ENCODE results near the gene SRCIN1. TPM values are rescaled to one million over a fixed set of nuclear protein-coding genes. Genes with fewer than 3 reads are reported as not detected.
"Not testable (repeated sequence)": the region's sequence is repeated elsewhere in the genome, so short reads cannot be mapped to it uniquely, and the experiment has no call there.

Gene SRCIN1
- total RNA-seq, 4 donors from 2014 or later, result 1.2 to 2.7 (median 2.3) TPM

DNA sequence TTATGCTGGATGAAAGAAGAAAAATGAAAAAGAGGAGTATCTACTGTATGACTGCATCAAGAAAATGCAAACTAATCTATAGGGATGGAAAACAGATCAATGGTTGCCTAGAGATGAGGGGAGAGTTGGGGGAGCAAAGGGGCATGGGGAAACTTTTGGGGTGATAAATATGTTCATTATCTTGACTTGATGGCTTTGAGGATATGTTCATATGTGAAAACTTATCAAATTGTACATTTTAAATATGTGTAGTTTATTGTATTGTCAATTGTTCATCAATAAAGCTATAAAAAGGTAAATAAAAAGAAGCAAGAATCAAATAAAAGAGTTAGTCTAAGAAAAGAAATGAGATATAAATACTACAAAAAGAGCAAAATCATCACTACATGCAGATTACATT is 19.7 kb upstream of the SRCIN1 start:
- Histone ChIP-seq H3K4me3 (no peak overlapping the region), H3K36me3 (no peaks in the 10 kb centered on the region), H3K27ac (replicated peaks in 1 of 4) (no peak overlapping the region), H3K27me3 (peaks cover 0 to 31% (median 3%) of the 10 kb centered on the region in 4 donors), H3K4me1 (no peaks in the 10 kb centered on the region), H3K9me3 (no peaks in the 10 kb centered on the region)
- TF ChIP-seq EP300 (IDR thresholded peaks at IDR 0.05), result no peak
- TF ChIP-seq CTCF (IDR thresholded peaks at IDR 0.05), result no peak
- DNase-seq (ENCODE audit: extremely low spot score), result no peak
- intact Hi-C loops (cut with DNase I), result no loop called here

DNA sequence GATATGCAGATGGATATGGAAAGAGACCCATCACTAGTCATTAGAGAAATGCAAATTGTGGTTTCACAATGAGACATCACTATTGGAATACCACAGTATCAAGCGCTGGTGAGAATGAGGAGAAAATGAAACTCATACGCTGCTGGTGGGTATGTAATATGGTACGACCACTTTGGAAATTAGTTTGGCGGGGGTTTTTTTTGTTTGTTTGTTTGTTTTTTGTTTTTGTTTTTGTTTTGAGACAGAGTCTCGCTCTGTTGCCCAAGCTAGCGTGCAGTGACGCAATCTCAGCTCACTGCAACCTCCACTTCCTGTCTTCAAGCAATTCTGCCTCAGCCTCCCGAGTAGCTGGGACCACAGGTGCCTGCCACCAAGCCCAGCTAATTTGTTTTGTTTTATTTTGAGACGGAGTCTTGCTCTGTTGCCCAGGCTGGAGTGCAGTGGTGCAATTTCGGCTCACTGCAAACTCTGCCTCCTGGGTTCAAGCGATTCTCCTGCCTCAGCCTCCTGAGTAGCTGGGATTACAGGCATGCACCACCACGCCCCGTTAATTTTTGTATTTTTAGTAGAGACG is 19.1 kb upstream of the SRCIN1 start:
- DNase-seq (ENCODE audit: extremely low spot score); H3K4me1 ChIP-seq; H3K27ac ChIP-seq (replicated peaks in 1 of 4); intact Hi-C loops (cut with DNase I); H3K36me3 ChIP-seq; H3K9me3 ChIP-seq; H3K4me3 ChIP-seq: not testable (repeated sequence)
- H3K27me3 ChIP-seq, result peaks cover 0 to 38% (median 3%) of the 10 kb centered on the region in 4 donors
- 80% methylated on average over 14 of the region's 14 CpGs for WGBS

DNA sequence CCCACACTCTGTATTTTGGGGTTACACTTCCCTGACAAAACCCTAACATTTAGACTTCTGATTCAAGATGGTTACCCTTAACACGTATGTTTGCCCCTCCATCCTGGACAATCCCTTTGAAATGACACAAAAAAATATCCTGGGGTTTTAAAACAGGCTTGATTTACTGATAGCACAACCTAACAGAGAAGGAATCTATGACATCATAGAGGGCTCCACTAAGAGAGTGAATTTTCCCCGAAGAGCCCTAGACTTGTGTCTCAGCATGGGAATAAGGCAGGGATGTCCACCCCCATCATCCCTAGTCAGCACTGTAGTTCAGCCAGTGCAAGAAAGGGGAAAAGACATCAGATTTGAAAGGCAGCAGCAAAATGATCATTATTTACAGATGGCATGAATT is 15.8 kb upstream of the SRCIN1 start:
- H3K27me3 ChIP-seq, result peaks cover 0 to 71% (median 3%) of the 10 kb centered on the region in 4 donors
- H3K36me3 ChIP-seq, result no peaks in the 10 kb centered on the region
- no peak for DNase-seq (ENCODE audit: extremely low spot score)
- WGBS, result 74% methylated on average over 2 of the region's 2 CpGs
- no peak for TF ChIP-seq POLR2A (IDR thresholded peaks at IDR 0.05; ENCODE audit: low read depth)
- no peak for TF ChIP-seq POLR2AphosphoS5 (IDR thresholded peaks at IDR 0.05)
- TF ChIP-seq CTCF (IDR thresholded peaks at IDR 0.05), result no peak
- no peak for TF ChIP-seq EP300 (IDR thresholded peaks at IDR 0.05)
- H3K4me3 ChIP-seq, result no peak overlapping the region
- intact Hi-C loops (cut with DNase I), result no loop called here
- no peaks in the 10 kb centered on the region for H3K4me1 ChIP-seq
- no peaks in the 10 kb centered on the region for H3K9me3 ChIP-seq
- H3K27ac ChIP-seq (replicated peaks in 1 of 4), result no peak overlapping the region

GRCh38 chr17:38620551-38621277 is 15.0 kb upstream of the SRCIN1 start:
- Histone ChIP-seq H3K27me3 (peaks cover 0 to 74% (median 3%) of the 10 kb centered on the region in 4 donors), H3K4me3 (no peak overlapping the region), H3K36me3 (no peaks in the 10 kb centered on the region), H3K9me3 (no peaks in the 10 kb centered on the region), H3K27ac (replicated peaks in 1 of 4) (no peak overlapping the region), H3K4me1 (no peaks in the 10 kb centered on the region)
- TF ChIP-seq POLR2A (IDR thresholded peaks at IDR 0.05; ENCODE audit: low read depth) (no peak), CTCF (IDR thresholded peaks at IDR 0.05) (no peak), EP300 (IDR thresholded peaks at IDR 0.05) (no peak), POLR2AphosphoS5 (IDR thresholded peaks at IDR 0.05) (no peak)
- WGBS, result 77% methylated on average over 12 of the region's 12 CpGs
- DNase-seq (ENCODE audit: extremely low spot score), result no peak
- intact Hi-C loops (cut with DNase I), result no loop called here

- H3K36me3 ChIP-seq, result no peaks in the 10 kb centered on the region
- no peaks in the 10 kb centered on the region for H3K9me3 ChIP-seq
- intact Hi-C loops (cut with DNase I), result no loop called here
- 77% methylated on average over 9 of the region's 9 CpGs for WGBS
- DNase-seq (ENCODE audit: extremely low spot score), result no peak
- TF ChIP-seq CTCF (IDR thresholded peaks at IDR 0.05), result no peak
- no peak for TF ChIP-seq POLR2AphosphoS5 (IDR thresholded peaks at IDR 0.05)
- TF ChIP-seq POLR2A (IDR thresholded peaks at IDR 0.05; ENCODE audit: low read depth), result no peak
- no peak for TF ChIP-seq EP300 (IDR thresholded peaks at IDR 0.05)
- peaks cover 0 to 70% (median 3%) of the 10 kb centered on the region in 4 donors for H3K27me3 ChIP-seq
- H3K27ac ChIP-seq (replicated peaks in 1 of 4), result no peak overlapping the region
- H3K4me1 ChIP-seq, result no peaks in the 10 kb centered on the region
- no peak overlapping the region for H3K4me3 ChIP-seq
These were observed 14.3 kb upstream of the SRCIN1 start for GRCh38 chr17:38619937-38620550.

Measured in esophagus muscularis mucosa (tissue), 4 donors.